ENCODE results near the gene SKIL.

DNA sequence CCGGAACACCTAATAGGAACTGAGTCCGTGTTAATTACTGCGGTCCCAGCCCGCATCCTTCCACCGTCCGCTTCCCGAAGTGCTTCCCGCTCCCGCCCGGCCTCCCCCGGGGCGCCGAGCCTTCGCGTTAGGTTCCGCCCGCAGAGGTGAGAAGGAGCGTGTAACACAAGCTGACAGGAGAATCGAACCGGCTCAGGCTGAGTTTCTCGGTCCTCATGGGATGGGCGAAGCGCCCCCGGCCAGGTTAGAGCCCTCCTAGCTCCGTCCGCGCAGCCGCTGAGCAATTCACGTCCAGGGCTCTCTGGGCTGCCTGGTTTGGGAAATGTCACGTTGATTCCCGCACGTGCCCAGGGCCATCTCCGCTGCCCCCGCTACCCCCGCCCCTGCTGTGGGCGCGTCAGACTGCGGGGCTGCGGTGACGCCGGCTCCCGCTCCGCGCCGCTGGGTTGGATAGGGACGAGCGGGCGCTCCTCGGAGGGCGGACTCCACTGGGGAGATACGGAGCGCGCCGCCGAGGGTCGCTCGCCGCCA lies 62.1 kb downstream of the SKIL start:
- TF ChIP-seq, protein P1, sequence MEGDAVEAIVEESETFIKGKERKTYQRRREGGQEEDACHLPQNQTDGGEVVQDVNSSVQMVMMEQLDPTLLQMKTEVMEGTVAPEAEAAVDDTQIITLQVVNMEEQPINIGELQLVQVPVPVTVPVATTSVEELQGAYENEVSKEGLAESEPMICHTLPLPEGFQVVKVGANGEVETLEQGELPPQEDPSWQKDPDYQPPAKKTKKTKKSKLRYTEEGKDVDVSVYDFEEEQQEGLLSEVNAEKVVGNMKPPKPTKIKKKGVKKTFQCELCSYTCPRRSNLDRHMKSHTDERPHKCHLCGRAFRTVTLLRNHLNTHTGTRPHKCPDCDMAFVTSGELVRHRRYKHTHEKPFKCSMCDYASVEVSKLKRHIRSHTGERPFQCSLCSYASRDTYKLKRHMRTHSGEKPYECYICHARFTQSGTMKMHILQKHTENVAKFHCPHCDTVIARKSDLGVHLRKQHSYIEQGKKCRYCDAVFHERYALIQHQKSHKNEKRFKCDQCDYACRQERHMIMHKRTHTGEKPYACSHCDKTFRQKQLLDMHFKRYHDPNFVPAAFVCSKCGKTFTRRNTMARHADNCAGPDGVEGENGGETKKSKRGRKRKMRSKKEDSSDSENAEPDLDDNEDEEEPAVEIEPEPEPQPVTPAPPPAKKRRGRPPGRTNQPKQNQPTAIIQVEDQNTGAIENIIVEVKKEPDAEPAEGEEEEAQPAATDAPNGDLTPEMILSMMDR (IDR thresholded peaks at IDR 0.05), result no peak
- no peak for TF ChIP-seq EZH2 (IDR thresholded peaks at IDR 0.05; ENCODE audit: borderline replicate concordance, insufficient read depth, low read depth, low read length, poor library complexity, severe bottlenecking)
